Lower leg skin (tissue), 4 donors: Measurements from ENCODE around the gene ARHGAP28. TPM values are rescaled to one million over a fixed set of nuclear protein-coding genes. Genes with fewer than 3 reads are reported as not detected.
"Not testable (repeated sequence)": the region's sequence is repeated elsewhere in the genome, so short reads cannot be mapped to it uniquely, and the experiment has no call there.

Experiments used
- DNase-seq, 2 donors: peaks; one replicate each; pipeline ENCODE4 v3.0.0-alpha.2; 2019; ENCODE audit warnings: low spot score in 2 of 2
- H3K4me3 ChIP-seq: fragments of 200-600 bp; sonication (generic); 2 replicates; pipeline ENCODE4 v1.5.1; 2017; ENCODE audit warnings: mild to moderate bottlenecking, low read depth; ENCODE audit not compliant: poor library complexity, severe bottlenecking
- CTCF ChIP-seq, 3 donors: fragments of 450-650 bp; IDR thresholded peaks; one replicate each; pipeline ENCODE4 v1.5.1; 2016; ENCODE audit warnings: antibody characterized with exemption in 3 of 3, mild to moderate bottlenecking in 3 of 3, moderate library complexity in 2 of 3
- POLR2A ChIP-seq, 2 donors: fragments of 450-650 bp; IDR thresholded peaks; one replicate each; pipeline ENCODE4 v1.6.1; 2016 to 2017; ENCODE audit warnings: antibody characterized with exemption in 2 of 2, mild to moderate bottlenecking in 1 of 2, moderate library complexity in 1 of 2
- WGBS, 2 donors: methylation state at CpG; one replicate each; pipeline ENCODE4 v1.1.5; 2018; 5-methylcytosine and 5-hydroxymethylcytosine counted together
- intact Hi-C: fragments of 100-400 bp; cut with DNase I; formaldehyde crosslinking; loops from one replicate; pipeline ENCODE4 v1.15.0; 2023; ENCODE audit warnings: low total_unique reads
- total RNA-seq, 4 donors: library from RNA; depleted of rRNA; stranded (reverse); fragments of >200 nt; gene quantifications; one replicate each; pipeline ENCODE4 v1.1.0, GENCODE V29; 2016

Gene ARHGAP28
- total RNA-seq, 4 donors from 2014 or later: 1.4 to 5.9 (median 2.8) TPM

GRCh38 chr18:6837904-6838303, 108.4 kb downstream of the ARHGAP28 start:
- no peak overlapping the region for H3K4me3 ChIP-seq
- 87 to 90% methylated on average over 3 of the region's 3 CpGs for WGBS, 2 donors
- no peak for TF ChIP-seq CTCF (IDR thresholded peaks at IDR 0.05)
- TF ChIP-seq POLR2A (IDR thresholded peaks at IDR 0.05): no peak
- intact Hi-C loops: no loop called here
- DNase-seq: no peak

- intact Hi-C loops: no loop called here
- TF ChIP-seq CTCF (IDR thresholded peaks at IDR 0.05) (no peak), POLR2A (IDR thresholded peaks at IDR 0.05) (no peak)
- H3K4me3 ChIP-seq: no peak overlapping the region
- DNase-seq: no peak
- 75 to 94% methylated on average over 3 of the region's 3 CpGs for WGBS, 2 donors
Observed at GRCh38 chr18:6842081-6842480, 112.6 kb downstream of the ARHGAP28 start.

- DNase-seq: no peak
- 75 to 76% methylated on average over 2 of the region's 2 CpGs for WGBS, 2 donors
- no peak for TF ChIP-seq CTCF (IDR thresholded peaks at IDR 0.05)
- TF ChIP-seq POLR2A (IDR thresholded peaks at IDR 0.05): no peak
- intact Hi-C loops: no loop called here
- H3K4me3 ChIP-seq: no peak overlapping the region
Observed at GRCh38 chr18:6843308-6843707, 113.8 kb downstream of the ARHGAP28 start.

- DNase-seq, intact Hi-C loops, H3K4me3 ChIP-seq: not testable (repeated sequence)
- WGBS, 2 donors: 83 to 96% methylated on average over 1 of the region's 1 CpG
Observed at GRCh38 chr18:6845521-6845920, 116.0 kb downstream of the ARHGAP28 start.

- intact Hi-C loops: loop anchor here (5.0 kb wide), 1 partner anchor 33 kb away; no protein-coding TSS in a partner anchor
- DNase-seq: no peak
- H3K4me3 ChIP-seq: no peak overlapping the region
- TF ChIP-seq POLR2A (IDR thresholded peaks at IDR 0.05): no peak
- no peak for TF ChIP-seq CTCF (IDR thresholded peaks at IDR 0.05)
- WGBS, 2 donors: 81 to 83% methylated on average over 1 of the region's 1 CpG
Observed at GRCh38 chr18:6850396-6850795, 120.9 kb downstream of the ARHGAP28 start.

- DNase-seq: no peak
- TF ChIP-seq POLR2A (IDR thresholded peaks at IDR 0.05) (no peak), CTCF (IDR thresholded peaks at IDR 0.05) (no peak)
- H3K4me3 ChIP-seq: no peak overlapping the region
- intact Hi-C loops: loop anchor here (5.0 kb wide), 1 partner anchor 34 kb away; no protein-coding TSS in a partner anchor
- WGBS, 2 donors: 90 to 99% methylated on average over 2 of the region's 2 CpGs
Observed at GRCh38 chr18:6851480-6851879, 122.0 kb downstream of the ARHGAP28 start.
